Hepatocyte (in vitro differentiated cells): ENCODE data around the gene SIGLEC12.

Experiments
- CTCF ChIP-seq: fragments of 200-600 bp; sonication (generic); IDR thresholded peaks from 2 replicates; pipeline ENCODE4 v1.5.1; 2016; ENCODE audit warnings: antibody characterized with exemption, mild to moderate bottlenecking; ENCODE audit not compliant: poor library complexity
- EZH2 ChIP-seq: fragments of 200-600 bp; sonication (generic); IDR thresholded peaks from 2 replicates; pipeline ENCODE4 v1.6.1; 2016; ENCODE audit warnings: antibody characterized with exemption, mild to moderate bottlenecking, borderline replicate concordance
- EZH2phosphoT487 ChIP-seq: fragments of 200-600 bp; sonication (generic); IDR thresholded peaks from one replicate; pipeline ENCODE4 v1.6.1; 2018; ENCODE audit warnings: antibody characterized with exemption, mild to moderate bottlenecking, low read depth, moderate library complexity; ENCODE audit not compliant: unreplicated experiment, severe bottlenecking

GRCh38 chr19:51544038-51544437 is 42.4 kb upstream of the SIGLEC12 start:
- TF ChIP-seq CTCF (no peak), EZH2 (no peak), EZH2phosphoT487 (no peak)
